ENCODE results near the gene TAF5.

TAF5 gene

GRCh38 chr10:103428989-103429643, 61.3 kb downstream of the TAF5 start:
- no peaks in the 10 kb centered on the region for H3K4me1 ChIP-seq (ENCODE audit: insufficient read depth, insufficient read length)
- H3K36me3 ChIP-seq (ENCODE audit: insufficient read depth, insufficient read length, low read length), result peaks cover 85% of the 10 kb centered on the region
- H3K27me3 ChIP-seq (ENCODE audit: insufficient read depth, insufficient read length), result no peaks in the 10 kb centered on the region
- H3K4me3 ChIP-seq (ENCODE audit: insufficient read length, low read depth), result no peak overlapping the region
- TF ChIP-seq SUZ12 (IDR thresholded peaks at IDR 0.05; ENCODE audit: extremely low read depth, insufficient read depth, insufficient read length) (no peak), ZNF274 (IDR thresholded peaks at IDR 0.05; ENCODE audit: low read depth, low read length) (no peak), YY1 (IDR thresholded peaks at IDR 0.05; ENCODE audit: insufficient read depth, insufficient read length) (no peak)
- no peak overlapping the region for H3K9ac ChIP-seq (ENCODE audit: insufficient read length, low read depth)
- no peak for DNase-seq (ENCODE audit: low read depth, low spot score)
- no peaks in the 10 kb centered on the region for H3K9me3 ChIP-seq (ENCODE audit: insufficient read depth, low read length)

- no peaks in the 10 kb centered on the region for H3K4me1 ChIP-seq (ENCODE audit: insufficient read depth, insufficient read length)
- TF ChIP-seq ZNF274 (IDR thresholded peaks at IDR 0.05; ENCODE audit: low read depth, low read length), result no peak
- no peak for TF ChIP-seq YY1 (IDR thresholded peaks at IDR 0.05; ENCODE audit: insufficient read depth, insufficient read length)
- TF ChIP-seq SUZ12 (IDR thresholded peaks at IDR 0.05; ENCODE audit: extremely low read depth, insufficient read depth, insufficient read length), result no peak
- no peaks in the 10 kb centered on the region for H3K27me3 ChIP-seq (ENCODE audit: insufficient read depth, insufficient read length)
- H3K4me3 ChIP-seq (ENCODE audit: insufficient read length, low read depth), result no peak overlapping the region
- peaks cover 85% of the 10 kb centered on the region for H3K36me3 ChIP-seq (ENCODE audit: insufficient read depth, insufficient read length, low read length)
- H3K9ac ChIP-seq (ENCODE audit: insufficient read length, low read depth), result no peak overlapping the region
- no peak for DNase-seq (ENCODE audit: low read depth, low spot score)
- no peaks in the 10 kb centered on the region for H3K9me3 ChIP-seq (ENCODE audit: insufficient read depth, low read length)
These were observed 61.9 kb downstream of the TAF5 start for GRCh38 chr10:103429647-103430046.

- DNase-seq (ENCODE audit: low read depth, low spot score), result no peak
- Histone ChIP-seq H3K4me1 (ENCODE audit: insufficient read depth, insufficient read length) (no peaks in the 10 kb centered on the region), H3K9ac (ENCODE audit: insufficient read length, low read depth) (no peak overlapping the region), H3K9me3 (ENCODE audit: insufficient read depth, low read length) (no peaks in the 10 kb centered on the region), H3K4me3 (ENCODE audit: insufficient read length, low read depth) (no peak overlapping the region), H3K27me3 (ENCODE audit: insufficient read depth, insufficient read length) (no peaks in the 10 kb centered on the region), H3K36me3 (ENCODE audit: insufficient read depth, insufficient read length, low read length) (peaks cover 88% of the 10 kb centered on the region)
- TF ChIP-seq SUZ12 (IDR thresholded peaks at IDR 0.05; ENCODE audit: extremely low read depth, insufficient read depth, insufficient read length), result no peak
- TF ChIP-seq YY1 (IDR thresholded peaks at IDR 0.05; ENCODE audit: insufficient read depth, insufficient read length), result no peak
- TF ChIP-seq ZNF274 (IDR thresholded peaks at IDR 0.05; ENCODE audit: low read depth, low read length), result no peak
These were observed 64.1 kb downstream of the TAF5 start for GRCh38 chr10:103431902-103432301.

GRCh38 chr10:103433858-103434257, 66.1 kb downstream of the TAF5 start:
- Histone ChIP-seq H3K27me3 (ENCODE audit: insufficient read depth, insufficient read length) (no peaks in the 10 kb centered on the region), H3K4me1 (ENCODE audit: insufficient read depth, insufficient read length) (peaks cover 2% of the 10 kb centered on the region), H3K36me3 (ENCODE audit: insufficient read depth, insufficient read length, low read length) (peaks cover 85% of the 10 kb centered on the region), H3K4me3 (ENCODE audit: insufficient read length, low read depth) (no peak overlapping the region), H3K9ac (ENCODE audit: insufficient read length, low read depth) (no peak overlapping the region), H3K9me3 (ENCODE audit: insufficient read depth, low read length) (no peaks in the 10 kb centered on the region)
- no peak for DNase-seq (ENCODE audit: low read depth, low spot score)
- TF ChIP-seq ZNF274 (IDR thresholded peaks at IDR 0.05; ENCODE audit: low read depth, low read length) (no peak), SUZ12 (IDR thresholded peaks at IDR 0.05; ENCODE audit: extremely low read depth, insufficient read depth, insufficient read length) (no peak), YY1 (IDR thresholded peaks at IDR 0.05; ENCODE audit: insufficient read depth, insufficient read length) (no peak)

Data from NT2/D1 (cell line).